Measurements from ENCODE around the gene SP110. TPM values are rescaled to one million over a fixed set of nuclear protein-coding genes. Genes with fewer than 3 reads are reported as not detected.
A peak's percentile ranks its signal among the peaks of the same experiment; 100 is the strongest.

The SP110 gene
- total RNA-seq, 4 donors from 2014 or later: 13.7 to 181 (median 24.4) TPM

- no peaks in the 10 kb centered on the region for H3K27me3 ChIP-seq
- TF ChIP-seq CTCF (IDR thresholded peaks at IDR 0.05) (no peak), POLR2A (IDR thresholded peaks at IDR 0.05) (no peak)
- no peaks in the 10 kb centered on the region for H3K9me3 ChIP-seq
- H3K4me3 ChIP-seq: no peak overlapping the region
- peak overlapping the region in 1 of 4 donors; percentile 57 for H3K27ac ChIP-seq
- DNase-seq: peak in 2 of 3 donors; percentile 85
- peaks cover 0 to 10% (median 0%) of the 10 kb centered on the region in 4 donors for H3K4me1 ChIP-seq
- peaks cover 0 to 86% (median 0%) of the 10 kb centered on the region in 3 donors for H3K36me3 ChIP-seq
These were observed 16.6 kb downstream of the SP110 start for GRCh38 chr2:230203110-230203676.

GRCh38 chr2:230202430-230203109 lies 17.2 kb downstream of the SP110 start:
- H3K27ac ChIP-seq: peak overlapping the region in 1 of 4 donors; percentile 57
- H3K4me1 ChIP-seq: peaks cover 0 to 10% (median 0%) of the 10 kb centered on the region in 4 donors
- TF ChIP-seq POLR2A (IDR thresholded peaks at IDR 0.05): no peak
- TF ChIP-seq CTCF (IDR thresholded peaks at IDR 0.05): peak in 3 of 6 experiments; percentile 10 to 31 (median 18)
- H3K9me3 ChIP-seq: no peaks in the 10 kb centered on the region
- peaks cover 0 to 86% (median 0%) of the 10 kb centered on the region in 3 donors for H3K36me3 ChIP-seq
- peak in 2 of 3 donors; percentile 68 to 69 for DNase-seq
- no peaks in the 10 kb centered on the region for H3K27me3 ChIP-seq
- H3K4me3 ChIP-seq: no peak overlapping the region

GRCh38 chr2:230184727-230185578 lies 34.8 kb downstream of the SP110 start:
- no peak for DNase-seq
- Histone ChIP-seq H3K4me1 (no peaks in the 10 kb centered on the region), H3K9me3 (no peaks in the 10 kb centered on the region), H3K36me3 (peaks cover 0 to 25% (median 0%) of the 10 kb centered on the region in 3 donors), H3K27ac (no peak overlapping the region), H3K27me3 (no peaks in the 10 kb centered on the region), H3K4me3 (no peak overlapping the region)
- no peak for TF ChIP-seq POLR2A (IDR thresholded peaks at IDR 0.05)
- no peak for TF ChIP-seq CTCF (IDR thresholded peaks at IDR 0.05)

GRCh38 chr2:230181195-230181594 lies 38.6 kb downstream of the SP110 start:
- Histone ChIP-seq H3K36me3 (peaks cover 0 to 61% (median 0%) of the 10 kb centered on the region in 3 donors), H3K4me1 (no peaks in the 10 kb centered on the region), H3K9me3 (no peaks in the 10 kb centered on the region), H3K27ac (no peak overlapping the region), H3K4me3 (no peak overlapping the region), H3K27me3 (no peaks in the 10 kb centered on the region)
- TF ChIP-seq CTCF (IDR thresholded peaks at IDR 0.05): no peak
- no peak for TF ChIP-seq POLR2A (IDR thresholded peaks at IDR 0.05)
- no peak for DNase-seq

GRCh38 chr2:230179907-230180306 lies 39.9 kb downstream of the SP110 start:
- Histone ChIP-seq H3K36me3 (peaks cover 0 to 71% (median 0%) of the 10 kb centered on the region in 3 donors), H3K27me3 (no peaks in the 10 kb centered on the region)

More at GRCh38 chr2:230179907-230180306, 39.9 kb downstream of the SP110 start:
- H3K4me3 ChIP-seq: no peak overlapping the region
- H3K27ac ChIP-seq: no peak overlapping the region
- TF ChIP-seq POLR2A (IDR thresholded peaks at IDR 0.05): no peak
- TF ChIP-seq CTCF (IDR thresholded peaks at IDR 0.05): no peak
- no peak for DNase-seq
- H3K9me3 ChIP-seq: no peaks in the 10 kb centered on the region
- no peaks in the 10 kb centered on the region for H3K4me1 ChIP-seq

Data from Peyer's patch (tissue), 4 donors.